ENCODE results near the gene PPIA.

The PPIA gene

GRCh38 chr7:44796504-44797328, at the start of gene PPIA:
TSS of gene PPIA (plus strand) at chr7:44796681. CDS start at chr7:44796725, 44 bp downstream.
- DNase-seq: peak; percentile 96

- peak; percentile 66 for DNase-seq
These were observed 48.2 kb upstream of the PPIA start, which contains the start of gene ZMIZ2 for GRCh38 chr7:44748045-44748947. TSS of gene ZMIZ2 (plus strand) at chr7:44748847. CDS start at chr7:44756250, 7,403 bp downstream.

GRCh38 chr7:44748948-44749731, 47.3 kb upstream of the PPIA start:
- no peak for DNase-seq

GRCh38 chr7:44749992-44750391, 46.5 kb upstream of the PPIA start:
- DNase-seq: no peak

- no peak for DNase-seq
These were observed 46.1 kb upstream of the PPIA start for GRCh38 chr7:44750424-44750823.

GRCh38 chr7:44750921-44751571, 45.4 kb upstream of the PPIA start:
- DNase-seq: no peak

- DNase-seq: no peak
These were observed 43.7 kb upstream of the PPIA start for GRCh38 chr7:44752822-44753221.

GRCh38 chr7:44754802-44755697, 41.4 kb upstream of the PPIA start:
- DNase-seq: no peak

GRCh38 chr7:44755698-44756627, 40.5 kb upstream of the PPIA start:
- no peak for DNase-seq

GRCh38 chr7:44756904-44757303, 39.6 kb upstream of the PPIA start:
- no peak for DNase-seq

- DNase-seq: no peak
These were observed 39.2 kb upstream of the PPIA start for GRCh38 chr7:44757311-44757710.

- no peak for DNase-seq
These were observed 38.7 kb upstream of the PPIA start for GRCh38 chr7:44757739-44758138.

GRCh38 chr7:44759246-44759645, 37.2 kb upstream of the PPIA start:
- no peak for DNase-seq

GRCh38 chr7:44760034-44760580, 36.4 kb upstream of the PPIA start:
- no peak for DNase-seq

- DNase-seq: no peak
These were observed 35.0 kb upstream of the PPIA start for GRCh38 chr7:44761207-44762161.

- no peak for DNase-seq
These were observed 34.2 kb upstream of the PPIA start for GRCh38 chr7:44762300-44762699.

GRCh38 chr7:44762726-44763522, 33.6 kb upstream of the PPIA start:
- no peak for DNase-seq

GRCh38 chr7:44764081-44764480, 32.4 kb upstream of the PPIA start:
- DNase-seq: no peak
